ENCODE data around the gene KLK15.

Gene KLK15

GRCh38 chr19:50833117-50833801 lies at the start of gene KLK15:
Gene KLK15, minus strand, starts transcription at chr19:50833574. Its CDS starts 2,082 bp downstream, at chr19:50831492.
- no peak for DNase-seq (ENCODE audit: low read depth)

GRCh38 chr19:50882188-50882587 lies 48.8 kb upstream of the KLK15 start:
- DNase-seq (ENCODE audit: low read depth) = no peak

GRCh38 chr19:50880241-50880640 lies 46.9 kb upstream of the KLK15 start:
- DNase-seq (ENCODE audit: low read depth) = no peak

GRCh38 chr19:50878851-50879250 lies 45.5 kb upstream of the KLK15 start:
- no peak for DNase-seq (ENCODE audit: low read depth)

GRCh38 chr19:50877338-50877737 lies 44.0 kb upstream of the KLK15 start:
- no peak for DNase-seq (ENCODE audit: low read depth)

GRCh38 chr19:50876456-50876855 lies 43.1 kb upstream of the KLK15 start:
- DNase-seq (ENCODE audit: low read depth) = no peak

GRCh38 chr19:50875795-50876422 lies 42.5 kb upstream of the KLK15 start:
- no peak for DNase-seq (ENCODE audit: low read depth)

GRCh38 chr19:50874211-50874610 lies 40.8 kb upstream of the KLK15 start:
- DNase-seq (ENCODE audit: low read depth) = no peak

GRCh38 chr19:50873056-50873455 lies 39.7 kb upstream of the KLK15 start, which contains the start of gene KLK2:
Gene KLK2, plus strand, starts transcription at chr19:50873439. Its CDS starts 35 bp downstream, at chr19:50873474.
- DNase-seq (ENCODE audit: low read depth) = no peak

GRCh38 chr19:50870417-50871089 lies 37.2 kb upstream of the KLK15 start:
- no peak for DNase-seq (ENCODE audit: low read depth)

- DNase-seq (ENCODE audit: low read depth) = no peak
Measured at GRCh38 chr19:50869479-50869878, 36.1 kb upstream of the KLK15 start.

GRCh38 chr19:50861496-50862286 lies 28.3 kb upstream of the KLK15 start:
- DNase-seq (ENCODE audit: low read depth) = no peak

- no peak for DNase-seq (ENCODE audit: low read depth)
Measured at GRCh38 chr19:50861010-50861409, 27.6 kb upstream of the KLK15 start.

- no peak for DNase-seq (ENCODE audit: low read depth)
Measured at GRCh38 chr19:50859849-50860248, 26.5 kb upstream of the KLK15 start.

- DNase-seq (ENCODE audit: low read depth) = no peak
Measured at GRCh38 chr19:50858886-50859285, 25.5 kb upstream of the KLK15 start.

GRCh38 chr19:50857366-50857765 lies 24.0 kb upstream of the KLK15 start:
- DNase-seq (ENCODE audit: low read depth) = no peak

- DNase-seq (ENCODE audit: low read depth) = no peak
Measured at GRCh38 chr19:50854636-50855410, 21.4 kb upstream of the KLK15 start, which contains the start of gene KLK3. Gene KLK3, plus strand, starts transcription at chr19:50854915. Its CDS starts 41 bp downstream, at chr19:50854956.

- DNase-seq (ENCODE audit: low read depth) = no peak
Measured at GRCh38 chr19:50851620-50852019, 18.2 kb upstream of the KLK15 start.

- DNase-seq (ENCODE audit: low read depth) = no peak
Measured at GRCh38 chr19:50850738-50851137, 17.4 kb upstream of the KLK15 start.

GRCh38 chr19:50844296-50844935 lies 11.0 kb upstream of the KLK15 start:
- no peak for DNase-seq (ENCODE audit: low read depth)

- DNase-seq (ENCODE audit: low read depth) = no peak
Measured at GRCh38 chr19:50843701-50844221, 10.4 kb upstream of the KLK15 start.

All from stimulated activated CD8-positive, alpha-beta memory T cell treated with anti-CD3 and anti-CD28 coated beads, Interleukin-15, amount 100 ng/mL, for 24 hours (primary cell).